ENCODE measurements around the gene MEIOC. TPM values are rescaled to one million over a fixed set of nuclear protein-coding genes. Genes with fewer than 3 reads are reported as not detected.

Gene MEIOC
- not detected for total RNA-seq
- polyA plus RNA-seq (ENCODE audit: insufficient read length in 6 of 6) = 1 to 10 TPM in 5 of 6 donors, under 1 TPM in 1; 0.91 to 1.6 (median 1.2) TPM
- long read RNA-seq, donor 1, partial matches to known transcripts = 11 of 35 reads
- long read RNA-seq, donor 1, other reads (novel, unspliced or antisense) = 24 of 35 reads
- long read RNA-seq, donor 2 = 0 reads
- long read RNA-seq, donor 3 = 0 reads
- long read RNA-seq, donor 4 = 0 reads
- long read RNA-seq, donor 5 = 0 reads
- long read RNA-seq, donor 6 = 0 reads
- long read RNA-seq, donor 7, partial matches to known transcripts = 13 of 13 reads
- long read RNA-seq, donor 7, other reads (novel, unspliced or antisense) = 0 of 13 reads
- long read RNA-seq, donor 8 = 0 reads
- long read RNA-seq, donor 9 = 0 reads
- long read RNA-seq, donor 10 = 0 reads
- long read RNA-seq, donor 11 = 0 reads
- long read RNA-seq, donor 12 = 0 reads

DNA sequence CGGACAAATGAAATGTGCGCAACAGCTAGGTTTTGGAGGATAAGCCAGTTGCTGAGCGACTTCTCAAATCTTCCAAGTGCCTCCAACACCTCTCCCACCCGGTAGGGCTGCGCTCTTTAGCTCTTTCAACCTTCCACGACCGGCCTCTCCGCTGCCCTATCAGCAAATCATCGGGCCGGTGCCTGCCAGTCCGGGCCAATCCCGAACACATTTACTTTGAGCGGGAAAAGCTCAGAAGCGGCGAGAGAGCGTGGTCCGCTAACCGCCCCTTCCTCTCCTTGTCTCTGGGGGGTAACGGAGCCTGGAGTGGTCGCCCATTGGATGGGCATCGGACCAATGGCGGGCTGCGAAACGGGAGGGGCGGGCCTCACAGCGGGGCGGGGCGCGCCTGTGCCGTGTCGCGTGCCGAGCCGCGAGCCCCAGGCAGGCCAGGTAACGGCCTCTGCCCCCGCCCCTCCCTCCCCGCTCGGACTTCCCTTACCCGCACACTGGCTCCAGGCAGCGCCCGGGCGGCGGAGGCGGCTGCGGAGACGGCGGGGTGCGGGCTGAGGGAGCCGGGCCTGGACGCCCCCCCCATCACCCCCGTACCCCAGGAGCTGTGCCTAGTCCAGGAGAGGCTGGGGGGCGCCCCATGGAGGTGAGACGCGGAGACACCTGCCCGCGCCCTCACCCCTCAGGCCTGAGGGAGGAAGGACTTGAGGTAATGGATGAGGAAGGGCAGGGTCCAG is at the start of gene MEIOC:
Gene MEIOC, plus strand, starts transcription at position 486 of the 728 bp plus-strand sequence. Its CDS starts 146 bp downstream, at position 632.
- Histone ChIP-seq H3K27ac (no peak within 1 kb of the TSS), H3K36me3 (no peaks in the 10 kb centered on the region), H3K4me3 (peak within 1 kb of the TSS in 1 of 2 donors; percentile 8), H3K4me1 (peaks cover 0 to 10% of the 10 kb centered on the region in 2 donors), H3K9me3 (no peaks in the 10 kb centered on the region), H3K27me3 (peaks cover 36 to 83% of the 10 kb centered on the region in 2 donors)
- DNase-seq = peak in 1 of 4 donors; percentile 17
- TF ChIP-seq, protein P1, sequence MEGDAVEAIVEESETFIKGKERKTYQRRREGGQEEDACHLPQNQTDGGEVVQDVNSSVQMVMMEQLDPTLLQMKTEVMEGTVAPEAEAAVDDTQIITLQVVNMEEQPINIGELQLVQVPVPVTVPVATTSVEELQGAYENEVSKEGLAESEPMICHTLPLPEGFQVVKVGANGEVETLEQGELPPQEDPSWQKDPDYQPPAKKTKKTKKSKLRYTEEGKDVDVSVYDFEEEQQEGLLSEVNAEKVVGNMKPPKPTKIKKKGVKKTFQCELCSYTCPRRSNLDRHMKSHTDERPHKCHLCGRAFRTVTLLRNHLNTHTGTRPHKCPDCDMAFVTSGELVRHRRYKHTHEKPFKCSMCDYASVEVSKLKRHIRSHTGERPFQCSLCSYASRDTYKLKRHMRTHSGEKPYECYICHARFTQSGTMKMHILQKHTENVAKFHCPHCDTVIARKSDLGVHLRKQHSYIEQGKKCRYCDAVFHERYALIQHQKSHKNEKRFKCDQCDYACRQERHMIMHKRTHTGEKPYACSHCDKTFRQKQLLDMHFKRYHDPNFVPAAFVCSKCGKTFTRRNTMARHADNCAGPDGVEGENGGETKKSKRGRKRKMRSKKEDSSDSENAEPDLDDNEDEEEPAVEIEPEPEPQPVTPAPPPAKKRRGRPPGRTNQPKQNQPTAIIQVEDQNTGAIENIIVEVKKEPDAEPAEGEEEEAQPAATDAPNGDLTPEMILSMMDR (IDR thresholded peaks at IDR 0.05) = no peak
- intact Hi-C loops (cut with DNase I) = no loop called here
- ATAC-seq = peak; percentile 38

DNA sequence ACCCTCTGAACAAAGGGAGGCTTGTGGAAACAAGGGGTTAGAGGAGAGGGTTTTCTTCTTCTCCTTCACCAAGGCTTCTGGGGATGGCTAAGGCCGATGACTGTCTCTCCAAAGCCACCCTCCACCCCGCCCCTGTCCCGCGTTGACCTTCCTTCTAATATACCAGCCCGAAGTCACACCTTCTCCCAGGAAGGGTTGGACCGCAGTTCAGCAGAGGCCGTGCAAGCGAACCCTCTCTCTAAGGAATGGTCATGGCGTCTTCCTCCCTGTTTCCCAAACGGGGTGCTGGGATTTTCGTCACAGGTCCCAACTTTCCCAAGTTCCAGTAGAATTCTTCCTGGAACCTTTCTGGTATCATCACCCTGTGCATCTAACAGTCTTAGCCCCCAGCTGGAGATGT is 49.6 kb upstream of the MEIOC start:
- no peaks in the 10 kb centered on the region for H3K36me3 ChIP-seq
- intact Hi-C loops (cut with DNase I) = no loop called here
- DNase-seq (no peak), ATAC-seq (no peak)
- no peak overlapping the region for H3K27ac ChIP-seq
- H3K9me3 ChIP-seq = no peaks in the 10 kb centered on the region
- peaks cover 7 to 9% of the 10 kb centered on the region in 2 donors for H3K4me1 ChIP-seq
- TF ChIP-seq, protein P1 (IDR thresholded peaks at IDR 0.05) = no peak
- no peak overlapping the region for H3K4me3 ChIP-seq
- H3K27me3 ChIP-seq = peaks cover 0 to 18% of the 10 kb centered on the region in 2 donors

DNA sequence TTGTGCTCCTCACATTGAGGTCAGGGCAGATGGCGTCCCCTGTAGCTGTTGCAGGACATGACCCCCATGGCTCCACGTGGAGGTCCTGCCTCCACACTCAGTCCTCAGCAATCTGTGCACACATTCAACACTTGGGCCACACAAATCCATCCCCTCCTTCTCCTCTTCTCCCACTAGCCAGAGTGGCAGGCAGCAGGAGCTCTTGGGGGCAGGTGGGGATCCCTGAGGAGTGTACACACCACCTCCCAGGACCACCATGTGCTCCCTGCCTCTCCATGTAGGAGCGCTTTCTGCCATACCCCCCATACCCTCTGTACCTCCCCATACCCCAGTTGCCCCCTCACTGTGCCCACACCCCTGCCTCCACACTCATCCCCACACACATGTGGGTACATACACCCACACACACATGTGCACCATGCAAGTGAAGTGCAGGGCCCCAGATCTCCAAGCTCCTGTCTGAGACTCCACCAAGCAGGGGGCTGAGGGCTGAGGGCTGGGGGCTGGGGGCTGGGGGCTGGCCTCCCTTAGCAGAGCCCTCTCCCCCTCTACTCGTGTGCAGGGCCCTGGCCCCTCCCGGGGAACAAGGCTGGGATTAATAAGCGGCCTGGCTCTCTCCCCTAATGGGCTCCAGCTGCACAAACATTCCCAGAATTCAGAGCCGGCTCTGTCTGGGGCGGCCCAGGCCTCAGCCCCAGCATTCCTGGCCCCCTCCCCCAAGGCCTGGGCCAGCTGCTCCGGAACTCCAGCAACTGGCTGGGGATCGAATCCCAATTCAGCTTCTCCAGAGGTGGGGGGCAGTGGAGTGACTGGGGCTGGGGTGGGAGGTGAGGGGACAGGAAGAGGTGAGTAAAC is 48.2 kb upstream of the MEIOC start:
- Histone ChIP-seq H3K4me3 (no peak overlapping the region), H3K27me3 (peaks cover 0 to 6% of the 10 kb centered on the region in 2 donors), H3K27ac (no peak overlapping the region), H3K9me3 (no peaks in the 10 kb centered on the region), H3K36me3 (no peaks in the 10 kb centered on the region), H3K4me1 (peaks cover 0 to 9% of the 10 kb centered on the region in 2 donors)
- ATAC-seq (peak; percentile 66), DNase-seq (peak in 1 of 4 donors; percentile 48)
- intact Hi-C loops (cut with DNase I) = no loop called here
- TF ChIP-seq, protein P1 (IDR thresholded peaks at IDR 0.05) = no peak

DNA sequence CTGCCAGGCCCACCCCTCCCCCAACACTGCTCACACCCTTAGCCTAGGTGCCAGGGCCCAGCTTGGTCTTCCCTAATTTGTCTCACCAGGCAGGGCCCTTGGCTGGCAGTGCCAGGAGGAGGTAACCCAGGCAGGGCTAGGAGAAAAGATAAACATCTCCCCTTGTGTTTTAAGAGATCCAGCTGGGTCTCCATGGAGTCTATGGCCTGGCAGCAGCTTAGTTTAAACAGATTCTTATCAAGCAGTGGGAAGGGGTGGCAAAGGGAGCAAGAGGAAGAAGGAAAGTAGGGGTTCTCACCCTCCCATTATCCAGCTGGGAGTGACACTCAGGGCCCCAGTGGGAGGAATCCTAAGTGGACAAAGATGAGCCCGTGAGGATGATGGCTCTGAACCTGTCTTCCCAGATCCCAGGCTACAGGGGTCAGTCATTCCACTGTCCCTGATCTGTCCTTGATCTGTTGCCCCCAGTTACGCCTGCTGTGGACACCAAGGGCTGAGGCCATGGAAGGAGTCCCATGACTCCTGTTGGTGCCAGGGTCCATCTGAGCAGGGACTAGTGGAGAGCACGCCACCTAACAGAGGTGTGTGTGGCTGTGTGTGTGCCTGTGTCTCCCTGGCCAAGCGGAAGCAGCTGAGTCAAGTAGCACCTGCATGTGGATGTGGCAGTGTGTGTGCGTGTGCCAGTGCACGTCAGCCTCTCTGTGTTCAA is 47.4 kb upstream of the MEIOC start:
- TF ChIP-seq, protein P1 (IDR thresholded peaks at IDR 0.05) = no peak
- DNase-seq = no peak
- Histone ChIP-seq H3K36me3 (no peaks in the 10 kb centered on the region), H3K4me1 (peaks cover 0 to 9% of the 10 kb centered on the region in 2 donors), H3K9me3 (no peaks in the 10 kb centered on the region), H3K4me3 (no peak overlapping the region), H3K27ac (no peak overlapping the region), H3K27me3 (peaks cover 0 to 6% of the 10 kb centered on the region in 2 donors)
- intact Hi-C loops (cut with DNase I) = no loop called here
- ATAC-seq = no peak

Data from left lung (tissue), 14 donors.